Measurements from ENCODE around the gene HPS4. TPM values are rescaled to one million over a fixed set of nuclear protein-coding genes. Genes with fewer than 3 reads are reported as not detected.

HPS4 gene
- total RNA-seq, 2 experiments from 2014 or later = 77.4 to 89.6 TPM

DNA sequence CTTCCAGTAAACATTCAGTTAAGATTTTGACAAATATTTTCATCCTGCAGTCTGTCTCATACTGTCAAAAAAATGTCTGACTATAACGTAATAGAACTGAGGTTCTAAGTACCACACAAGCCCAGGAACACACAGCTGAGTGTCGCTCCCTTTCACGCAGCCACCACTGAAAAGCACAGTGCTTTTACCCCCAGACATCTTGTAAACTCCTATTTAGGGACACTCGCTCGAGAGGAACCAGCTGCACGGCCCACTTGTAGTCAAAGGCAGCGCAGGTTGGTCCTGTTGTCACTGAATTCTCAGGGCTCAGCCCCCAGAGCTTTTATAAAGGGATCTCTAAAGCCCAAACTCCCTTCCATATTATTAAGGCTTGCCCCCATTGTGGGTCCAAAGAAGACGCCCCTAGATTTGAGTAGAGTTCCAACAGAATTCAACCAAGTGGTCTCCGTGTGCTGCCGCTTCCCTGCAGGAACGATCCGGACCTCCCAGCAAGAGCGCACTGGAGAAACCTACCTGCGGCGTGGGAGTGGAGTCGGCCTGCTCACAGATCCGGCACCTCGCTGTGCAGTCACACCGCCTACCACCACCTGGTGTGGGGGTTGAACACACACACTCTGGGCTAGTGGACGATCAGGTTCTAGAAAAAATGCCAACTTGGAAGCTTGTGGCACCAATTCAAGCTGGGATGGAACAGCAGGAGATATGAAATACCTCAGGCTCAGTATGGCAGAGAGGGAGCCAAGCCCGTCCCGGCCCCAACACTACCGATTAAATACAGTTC, 31.2 kb downstream of the HPS4 start:
- no peaks in the 10 kb centered on the region for H3K9me2 ChIP-seq (ENCODE audit: insufficient read depth, low read length)
- intact Hi-C loops (cut with micrococcal nuclease; ENCODE audit: unreplicated experiment) = no loop called here
- H2AFZ ChIP-seq (ENCODE audit: low read length) = no peak overlapping the region
- CTCF ChIA-PET (ENCODE audit: unreplicated experiment) = no interaction called here
- no peaks in the 10 kb centered on the region for H3K9me3 ChIP-seq (ENCODE audit: low read length)
- no peak for TF ChIP-seq EZH2phosphoT487 (IDR thresholded peaks at IDR 0.05; ENCODE audit: borderline replicate concordance, low read depth, low read length)
- no peak for TF ChIP-seq CTCF (conservative IDR thresholded peaks at IDR 0.05; ENCODE audit: low read length)
- no peak for DNase-seq (ENCODE audit: low spot score)
- no peak overlapping the region for H3K27ac ChIP-seq (ENCODE audit: low read depth, low read length, poor library complexity, severe bottlenecking)
- no peaks in the 10 kb centered on the region for H3K4me1 ChIP-seq (ENCODE audit: insufficient read depth, low read length, poor library complexity, severe bottlenecking)
- no peaks in the 10 kb centered on the region for H4K20me1 ChIP-seq (ENCODE audit: insufficient read depth, low read length)
- H3K4me2 ChIP-seq (ENCODE audit: low read length) = no peak overlapping the region
- BruUV-seq (replicated peaks) = TSS peak; percentile 40
- POLR2A ChIA-PET = no interaction called here
- H3K36me3 ChIP-seq (ENCODE audit: insufficient read depth, low read length) = peaks cover 66% of the 10 kb centered on the region
- H3K79me2 ChIP-seq (ENCODE audit: insufficient read depth, low read depth, low read length) = no peaks in the 10 kb centered on the region; the same call in 1 of the 2 replicates
- H3K4me3 ChIP-seq (ENCODE audit: low read depth, low read length, poor library complexity, severe bottlenecking) = no peak overlapping the region

GRCh38 chr22:26450453-26451185, 33.0 kb downstream of the HPS4 start:
- POLR2A ChIA-PET = no interaction called here
- H4K20me1 ChIP-seq (ENCODE audit: insufficient read depth, low read length) = no peaks in the 10 kb centered on the region

More at GRCh38 chr22:26450453-26451185, 33.0 kb downstream of the HPS4 start:
- DNase-seq (ENCODE audit: low spot score) = no peak
- Histone ChIP-seq H3K9me3 (ENCODE audit: low read length) (no peaks in the 10 kb centered on the region), H3K27ac (ENCODE audit: low read depth, low read length, poor library complexity, severe bottlenecking) (no peak overlapping the region), H3K4me1 (ENCODE audit: insufficient read depth, low read length, poor library complexity, severe bottlenecking) (no peaks in the 10 kb centered on the region), H3K9me2 (ENCODE audit: insufficient read depth, low read length) (no peaks in the 10 kb centered on the region), H2AFZ (ENCODE audit: low read length) (no peak overlapping the region), H3K4me2 (ENCODE audit: low read length) (no peak overlapping the region), H3K4me3 (ENCODE audit: low read depth, low read length, poor library complexity, severe bottlenecking) (no peak overlapping the region), H3K36me3 (ENCODE audit: insufficient read depth, low read length) (peaks cover 50% of the 10 kb centered on the region), H3K79me2 (ENCODE audit: insufficient read depth, low read depth, low read length) (no peaks in the 10 kb centered on the region)
- TF ChIP-seq EZH2phosphoT487 (IDR thresholded peaks at IDR 0.05; ENCODE audit: borderline replicate concordance, low read depth, low read length) (no peak), CTCF (conservative IDR thresholded peaks at IDR 0.05; ENCODE audit: low read length) (no peak)
- intact Hi-C loops (cut with micrococcal nuclease; ENCODE audit: unreplicated experiment) = no loop called here
- BruUV-seq (replicated peaks) = no TSS peak
- CTCF ChIA-PET (ENCODE audit: unreplicated experiment) = no interaction called here
